Smooth muscle cell (in vitro differentiated cells): Measurements from ENCODE around the gene KAT2A. TPM values are rescaled to one million over a fixed set of nuclear protein-coding genes. Genes with fewer than 3 reads are reported as not detected.

Experiments
- DNase-seq: peaks from one replicate; lab custom pipeline; 2025; ENCODE audit not compliant: unreplicated experiment; lab: John Stamatoyannopoulos, UW
- H2AFZ ChIP-seq: fragments of 200-600 bp; sonication (generic); 2 replicates; pipeline ENCODE4 v1.6.0; 2016; ENCODE audit warnings: antibody characterized with exemption, low read depth, mild to moderate bottlenecking
- H3F3A ChIP-seq: fragments of 200-600 bp; sonication (generic); 2 replicates; pipeline ENCODE4 v1.6.0; 2017; ENCODE audit warnings: antibody characterized with exemption, low read depth
- H3K27ac ChIP-seq: fragments of 200-600 bp; sonication (generic); 2 replicates; pipeline ENCODE4 v1.5.1; 2016; ENCODE audit warnings: low read depth, mild to moderate bottlenecking
- H3K27me3 ChIP-seq: fragments of 200-600 bp; sonication (generic); 2 replicates; pipeline ENCODE4 v1.6.1; 2016; ENCODE audit warnings: low read depth, mild to moderate bottlenecking
- H3K36me3 ChIP-seq: fragments of 200-600 bp; sonication (generic); 2 replicates; pipeline ENCODE4 v1.5.1; 2016; ENCODE audit warnings: low read depth
- H3K4me1 ChIP-seq: fragments of 200-600 bp; sonication (generic); 2 replicates; pipeline ENCODE4 v1.5.1; 2016; ENCODE audit warnings: low read depth
- H3K4me2 ChIP-seq: fragments of 200-600 bp; sonication (generic); 2 replicates; pipeline ENCODE4 v1.6.0; 2016; ENCODE audit warnings: mild to moderate bottlenecking
- H3K4me3 ChIP-seq: fragments of 200-600 bp; sonication (generic); 2 replicates; pipeline ENCODE4 v1.5.1; 2016; ENCODE audit warnings: mild to moderate bottlenecking
- H3K79me2 ChIP-seq: fragments of 200-600 bp; sonication (generic); 2 replicates; pipeline ENCODE4 v1.6.0; 2016; ENCODE audit warnings: low read depth, mild to moderate bottlenecking
- H3K9ac ChIP-seq: fragments of 200-600 bp; sonication (generic); 2 replicates; pipeline ENCODE4 v1.6.0; 2016; ENCODE audit warnings: low read depth
- H3K9me3 ChIP-seq: fragments of 200-600 bp; sonication (generic); replicated peaks from 2 replicates; pipeline ENCODE4 v1.5.1; 2016; ENCODE audit warnings: low read depth
- H4K20me1 ChIP-seq: fragments of 200-600 bp; sonication (generic); 2 replicates; pipeline ENCODE4 v1.6.0; 2016; ENCODE audit warnings: low read depth
- WGBS: methylation state at CpG from one replicate; pipeline ENCODE4 v1.1.7; 2016; ENCODE audit warnings: low lambda C conversion rate; 5-methylcytosine and 5-hydroxymethylcytosine counted together
- polyA plus RNA-seq: library from polyadenylated mRNA; unstranded; fragments of >200 nt; fragmentation: Nextera tagmentation; extraction: Ambion mirVana; gene quantifications from 2 replicates; pipeline ENCODE4 v1.2.1, GENCODE V29; 2016
- total RNA-seq: library from RNA; depleted of rRNA; stranded (reverse); fragments of >200 nt; gene quantifications from 2 replicates; pipeline ENCODE4 v1.2.3, GENCODE V29; 2014
- TF ChIP-seq, protein P1 (sequence below): fragments of 200-600 bp; sonication (generic); IDR thresholded peaks from 2 replicates; pipeline ENCODE4 v1.5.1; 2017; ENCODE audit warnings: borderline replicate concordance, mild to moderate bottlenecking, antibody characterized with exemption; ENCODE audit not compliant: insufficient read depth, poor library complexity, severe bottlenecking

KAT2A gene
- total and polyA plus RNA-seq, 2 experiments from 2014 or later = 17.1 to 25.3 TPM

- no peak for DNase-seq
- Histone ChIP-seq H3K9ac (no peak overlapping the region), H3K27ac (no peak overlapping the region), H3K9me3 (no peaks in the 10 kb centered on the region), H3K27me3 (peaks cover 31% of the 10 kb centered on the region), H3F3A (no peaks in the 10 kb centered on the region), H3K36me3 (no peaks in the 10 kb centered on the region), H4K20me1 (no peaks in the 10 kb centered on the region), H3K4me3 (no peak overlapping the region), H3K4me1 (peaks cover 5% of the 10 kb centered on the region), H2AFZ (no peak overlapping the region), H3K4me2 (no peak overlapping the region), H3K79me2 (no peaks in the 10 kb centered on the region)
- TF ChIP-seq, protein P1, sequence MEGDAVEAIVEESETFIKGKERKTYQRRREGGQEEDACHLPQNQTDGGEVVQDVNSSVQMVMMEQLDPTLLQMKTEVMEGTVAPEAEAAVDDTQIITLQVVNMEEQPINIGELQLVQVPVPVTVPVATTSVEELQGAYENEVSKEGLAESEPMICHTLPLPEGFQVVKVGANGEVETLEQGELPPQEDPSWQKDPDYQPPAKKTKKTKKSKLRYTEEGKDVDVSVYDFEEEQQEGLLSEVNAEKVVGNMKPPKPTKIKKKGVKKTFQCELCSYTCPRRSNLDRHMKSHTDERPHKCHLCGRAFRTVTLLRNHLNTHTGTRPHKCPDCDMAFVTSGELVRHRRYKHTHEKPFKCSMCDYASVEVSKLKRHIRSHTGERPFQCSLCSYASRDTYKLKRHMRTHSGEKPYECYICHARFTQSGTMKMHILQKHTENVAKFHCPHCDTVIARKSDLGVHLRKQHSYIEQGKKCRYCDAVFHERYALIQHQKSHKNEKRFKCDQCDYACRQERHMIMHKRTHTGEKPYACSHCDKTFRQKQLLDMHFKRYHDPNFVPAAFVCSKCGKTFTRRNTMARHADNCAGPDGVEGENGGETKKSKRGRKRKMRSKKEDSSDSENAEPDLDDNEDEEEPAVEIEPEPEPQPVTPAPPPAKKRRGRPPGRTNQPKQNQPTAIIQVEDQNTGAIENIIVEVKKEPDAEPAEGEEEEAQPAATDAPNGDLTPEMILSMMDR = no peak
- WGBS = 81% methylated on average over 8 of the region's 8 CpGs
Measured at GRCh38 chr17:42096360-42097111, 24.6 kb downstream of the KAT2A start.

DNA sequence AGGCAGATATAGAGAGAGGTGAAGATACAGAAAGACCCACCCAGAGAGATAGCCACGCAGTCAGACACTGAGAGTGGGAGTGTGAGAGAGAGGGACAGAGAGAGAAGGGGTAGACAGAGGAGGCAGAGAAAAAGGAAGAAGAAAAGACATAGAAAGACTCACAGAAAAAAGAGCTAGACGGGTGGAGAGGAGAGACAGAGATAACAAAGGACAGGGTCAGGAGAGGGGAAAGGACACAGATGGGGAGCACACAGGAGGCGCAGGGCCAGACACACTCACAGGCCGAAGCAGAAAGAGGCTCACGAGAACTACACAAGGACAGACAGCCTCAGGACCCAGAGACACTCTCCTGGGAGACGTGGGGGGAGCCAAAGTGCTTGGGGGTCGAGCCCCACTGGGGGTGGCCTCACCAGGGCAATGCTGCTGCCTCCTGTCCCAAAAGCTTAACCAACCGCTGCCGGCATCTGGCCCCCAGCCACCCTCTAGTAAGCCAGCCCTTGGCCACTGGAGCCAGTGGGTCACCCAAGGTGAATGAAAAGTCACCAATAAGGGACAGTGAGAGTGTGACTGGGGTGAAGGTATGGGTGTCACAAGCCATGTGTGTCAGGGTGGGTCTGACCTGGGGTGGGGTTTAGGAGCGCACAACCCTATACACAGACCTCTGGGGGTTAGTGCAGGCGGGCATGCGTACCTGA, 26.6 kb downstream of the KAT2A start:
- WGBS = 87% methylated on average over 12 of the region's 12 CpGs
- H3K9ac ChIP-seq = no peak overlapping the region

GRCh38 chr17:42092939-42093338, 28.2 kb downstream of the KAT2A start:
- Histone ChIP-seq H3F3A (no peaks in the 10 kb centered on the region), H3K9ac (no peak overlapping the region), H3K27me3 (peaks cover 17% of the 10 kb centered on the region), H4K20me1 (no peaks in the 10 kb centered on the region), H2AFZ (no peak overlapping the region), H3K9me3 (no peaks in the 10 kb centered on the region), H3K36me3 (no peaks in the 10 kb centered on the region), H3K79me2 (no peaks in the 10 kb centered on the region), H3K4me2 (no peak overlapping the region), H3K27ac (no peak overlapping the region), H3K4me1 (peaks cover 2% of the 10 kb centered on the region), H3K4me3 (no peak overlapping the region)
- DNase-seq = no peak
- WGBS = 84% methylated on average over 5 of the region's 6 CpGs
- TF ChIP-seq, protein P1 = no peak

More for the DNA sequence above, 26.6 kb downstream of the KAT2A start:
- Histone ChIP-seq H3F3A (no peaks in the 10 kb centered on the region), H2AFZ (no peak overlapping the region), H3K36me3 (no peaks in the 10 kb centered on the region), H3K9me3 (no peaks in the 10 kb centered on the region), H3K4me1 (peaks cover 5% of the 10 kb centered on the region), H3K4me2 (no peak overlapping the region), H3K27ac (no peak overlapping the region), H4K20me1 (no peaks in the 10 kb centered on the region), H3K79me2 (no peaks in the 10 kb centered on the region), H3K27me3 (peaks cover 27% of the 10 kb centered on the region), H3K4me3 (no peak overlapping the region)
- DNase-seq = no peak
- TF ChIP-seq, protein P1 = no peak
